ENCODE results near the gene HSD3B7. TPM values are rescaled to one million over a fixed set of nuclear protein-coding genes. Genes with fewer than 3 reads are reported as not detected.

Gene HSD3B7
- total RNA-seq, 2 donors from 2014 or later = 8.8 TPM

GRCh38 chr16:30998852-30999761 is 14.1 kb downstream of the HSD3B7 start:
- Mint-ChIP-seq H3K4me3 (no peak overlapping the region), H3K4me1 (peaks cover 6% of the 10 kb centered on the region), H3K36me3 (ENCODE audit: low read depth) (no peaks in the 10 kb centered on the region), H3K27ac (no peak overlapping the region), H3K9me3 (no peaks in the 10 kb centered on the region), H3K27me3 (no peaks in the 10 kb centered on the region)
- no peak for ATAC-seq (replicated peaks)

- Mint-ChIP-seq H3K4me3 (no peak overlapping the region), H3K27me3 (no peaks in the 10 kb centered on the region), H3K4me1 (no peaks in the 10 kb centered on the region), H3K27ac (no peak overlapping the region), H3K36me3 (ENCODE audit: low read depth) (no peaks in the 10 kb centered on the region), H3K9me3 (no peaks in the 10 kb centered on the region)
- no peak for ATAC-seq (replicated peaks)
These were observed 15.8 kb downstream of the HSD3B7 start for GRCh38 chr16:31000671-31001382.

GRCh38 chr16:31001507-31002249 is 16.7 kb downstream of the HSD3B7 start:
- no peaks in the 10 kb centered on the region for H3K9me3 Mint-ChIP-seq
- H3K4me1 Mint-ChIP-seq = no peaks in the 10 kb centered on the region

GRCh38 chr16:31002250-31002700 is 17.3 kb downstream of the HSD3B7 start:
- Mint-ChIP-seq H3K36me3 (ENCODE audit: low read depth) (no peaks in the 10 kb centered on the region), H3K4me1 (no peaks in the 10 kb centered on the region), H3K4me3 (no peak overlapping the region), H3K9me3 (no peaks in the 10 kb centered on the region), H3K27me3 (no peaks in the 10 kb centered on the region), H3K27ac (no peak overlapping the region)
- ATAC-seq (replicated peaks) = no peak

More at GRCh38 chr16:31001507-31002249, 16.7 kb downstream of the HSD3B7 start:
- Mint-ChIP-seq H3K27ac (no peak overlapping the region), H3K4me3 (no peak overlapping the region), H3K36me3 (ENCODE audit: low read depth) (no peaks in the 10 kb centered on the region), H3K27me3 (no peaks in the 10 kb centered on the region)
- ATAC-seq (replicated peaks) = no peak

GRCh38 chr16:31002862-31003341 is 17.9 kb downstream of the HSD3B7 start:
- no peaks in the 10 kb centered on the region for H3K27me3 Mint-ChIP-seq
- no peak overlapping the region for H3K27ac Mint-ChIP-seq
- H3K4me1 Mint-ChIP-seq = no peaks in the 10 kb centered on the region
- H3K36me3 Mint-ChIP-seq (ENCODE audit: low read depth) = no peaks in the 10 kb centered on the region
- no peak for ATAC-seq (replicated peaks)
- no peaks in the 10 kb centered on the region for H3K9me3 Mint-ChIP-seq
- H3K4me3 Mint-ChIP-seq = no peak overlapping the region

- Mint-ChIP-seq H3K36me3 (ENCODE audit: low read depth) (no peaks in the 10 kb centered on the region), H3K4me3 (no peak overlapping the region), H3K27me3 (no peaks in the 10 kb centered on the region), H3K9me3 (no peaks in the 10 kb centered on the region), H3K27ac (no peak overlapping the region), H3K4me1 (no peaks in the 10 kb centered on the region)
- no peak for ATAC-seq (replicated peaks)
These were observed 18.7 kb downstream of the HSD3B7 start for GRCh38 chr16:31003744-31004143.

GRCh38 chr16:31004658-31005057 is 19.7 kb downstream of the HSD3B7 start:
- H3K4me1 Mint-ChIP-seq = no peaks in the 10 kb centered on the region
- no peaks in the 10 kb centered on the region for H3K9me3 Mint-ChIP-seq
- H3K27me3 Mint-ChIP-seq = peaks cover 1% of the 10 kb centered on the region
- no peak for ATAC-seq (replicated peaks)
- no peaks in the 10 kb centered on the region for H3K36me3 Mint-ChIP-seq (ENCODE audit: low read depth)
- H3K27ac Mint-ChIP-seq = no peak overlapping the region
- no peak overlapping the region for H3K4me3 Mint-ChIP-seq

- no peak overlapping the region for H3K27ac Mint-ChIP-seq
- no peak overlapping the region for H3K4me3 Mint-ChIP-seq
- no peaks in the 10 kb centered on the region for H3K9me3 Mint-ChIP-seq
- no peaks in the 10 kb centered on the region for H3K36me3 Mint-ChIP-seq (ENCODE audit: low read depth)
- no peak for ATAC-seq (replicated peaks)
- H3K4me1 Mint-ChIP-seq = no peaks in the 10 kb centered on the region
- H3K27me3 Mint-ChIP-seq = peaks cover 4% of the 10 kb centered on the region
These were observed 20.5 kb downstream of the HSD3B7 start for GRCh38 chr16:31005350-31006085.

- Mint-ChIP-seq H3K4me1 (no peaks in the 10 kb centered on the region), H3K36me3 (ENCODE audit: low read depth) (no peaks in the 10 kb centered on the region), H3K4me3 (no peak overlapping the region), H3K27me3 (peaks cover 4% of the 10 kb centered on the region), H3K9me3 (no peaks in the 10 kb centered on the region), H3K27ac (no peak overlapping the region)
- no peak for ATAC-seq (replicated peaks)
These were observed 21.0 kb downstream of the HSD3B7 start for GRCh38 chr16:31006086-31006385.

GRCh38 chr16:31006589-31006988 is 21.6 kb downstream of the HSD3B7 start:
- H3K4me1 Mint-ChIP-seq = no peaks in the 10 kb centered on the region
- peaks cover 7% of the 10 kb centered on the region for H3K27me3 Mint-ChIP-seq
- H3K36me3 Mint-ChIP-seq (ENCODE audit: low read depth) = no peaks in the 10 kb centered on the region
- H3K27ac Mint-ChIP-seq = no peak overlapping the region
- H3K9me3 Mint-ChIP-seq = no peaks in the 10 kb centered on the region
- no peak for ATAC-seq (replicated peaks)
- no peak overlapping the region for H3K4me3 Mint-ChIP-seq

- H3K27ac Mint-ChIP-seq = no peak overlapping the region
- no peaks in the 10 kb centered on the region for H3K9me3 Mint-ChIP-seq
- ATAC-seq (replicated peaks) = no peak
- H3K4me3 Mint-ChIP-seq = no peak overlapping the region
- peaks cover 4% of the 10 kb centered on the region for H3K4me1 Mint-ChIP-seq
- no peaks in the 10 kb centered on the region for H3K36me3 Mint-ChIP-seq (ENCODE audit: low read depth)
- H3K27me3 Mint-ChIP-seq = peaks cover 15% of the 10 kb centered on the region
These were observed 22.7 kb downstream of the HSD3B7 start for GRCh38 chr16:31007684-31008083.

GRCh38 chr16:31008149-31008548 is 23.1 kb downstream of the HSD3B7 start:
- no peak overlapping the region for H3K27ac Mint-ChIP-seq
- peaks cover 4% of the 10 kb centered on the region for H3K4me1 Mint-ChIP-seq
- no peak overlapping the region for H3K4me3 Mint-ChIP-seq
- H3K9me3 Mint-ChIP-seq = no peaks in the 10 kb centered on the region
- peaks cover 18% of the 10 kb centered on the region for H3K27me3 Mint-ChIP-seq
- ATAC-seq (replicated peaks) = no peak
- no peaks in the 10 kb centered on the region for H3K36me3 Mint-ChIP-seq (ENCODE audit: low read depth)

GRCh38 chr16:31008551-31008950 is 23.5 kb downstream of the HSD3B7 start:
- ATAC-seq (replicated peaks) = no peak
- no peak overlapping the region for H3K4me3 Mint-ChIP-seq
- peaks cover 4% of the 10 kb centered on the region for H3K4me1 Mint-ChIP-seq
- H3K36me3 Mint-ChIP-seq (ENCODE audit: low read depth) = no peaks in the 10 kb centered on the region
- no peaks in the 10 kb centered on the region for H3K9me3 Mint-ChIP-seq
- H3K27me3 Mint-ChIP-seq = peaks cover 22% of the 10 kb centered on the region
- peak overlapping the region; percentile 26 for H3K27ac Mint-ChIP-seq

- H3K4me1 Mint-ChIP-seq = peaks cover 4% of the 10 kb centered on the region
- H3K36me3 Mint-ChIP-seq (ENCODE audit: low read depth) = no peaks in the 10 kb centered on the region
- peak overlapping the region; percentile 26 for H3K27ac Mint-ChIP-seq
- no peak overlapping the region for H3K4me3 Mint-ChIP-seq
- no peak for ATAC-seq (replicated peaks)
- no peaks in the 10 kb centered on the region for H3K9me3 Mint-ChIP-seq
- peaks cover 25% of the 10 kb centered on the region for H3K27me3 Mint-ChIP-seq
These were observed 24.1 kb downstream of the HSD3B7 start for GRCh38 chr16:31009120-31009519.
